Spleen (tissue), 11 donors: ENCODE results near the gene TAF3. TPM values are rescaled to one million over a fixed set of nuclear protein-coding genes. Genes with fewer than 3 reads are reported as not detected.

ENCODE experiments used
- DNase-seq: peaks from one replicate; pipeline ENCODE4 v3.0.0-alpha.2; 2020
- H3K27ac ChIP-seq, 8 donors: fragments of 200-600 bp; sonication (generic) in 7 of 8; 1 replicate in 4 of 8; 2 replicates in 4 of 8; pipeline versions ENCODE4 v1.5.0 to v1.8.0; 2016 to 2021; ENCODE audit warnings: inconsistent platforms in 4 of 8, mild to moderate bottlenecking in 4 of 8, moderate library complexity in 1 of 8
- H3K27me3 ChIP-seq, 7 donors: fragments of 200-600 bp; sonication (generic) in 6 of 7; replicated peaks in 1 of 7; 1 replicate in 4 of 7; 2 replicates in 3 of 7; pipeline versions ENCODE4 v1.5.0 to v1.8.0; 2016 to 2021; ENCODE audit warnings: inconsistent platforms in 3 of 7, mild to moderate bottlenecking in 1 of 7
- H3K36me3 ChIP-seq, 6 donors: fragments of 200-600 bp; sonication (generic) in 5 of 6; 1 replicate in 4 of 6; 2 replicates in 2 of 6; pipeline versions ENCODE4 v1.5.0 to v1.8.0; 2016 to 2021; ENCODE audit warnings: inconsistent platforms in 2 of 6
- H3K4me1 ChIP-seq, 6 donors: fragments of 200-600 bp; sonication (generic) in 5 of 6; 1 replicate in 3 of 6; 2 replicates in 3 of 6; pipeline versions ENCODE4 v1.5.0 to v1.8.0; 2016 to 2021; ENCODE audit warnings: inconsistent platforms in 3 of 6
- H3K4me3 ChIP-seq, 8 donors: fragments of 200-600 bp; sonication (generic) in 7 of 8; 1 replicate in 4 of 8; 2 replicates in 4 of 8; pipeline versions ENCODE4 v1.5.0 to v1.8.0; 2016 to 2021; ENCODE audit warnings: inconsistent platforms in 4 of 8, mild to moderate bottlenecking in 4 of 8, moderate library complexity in 2 of 8
- H3K9me3 ChIP-seq, 8 donors: fragments of 200-600 bp; sonication (generic) in 7 of 8; 1 replicate in 4 of 8; 2 replicates in 4 of 8; pipeline versions ENCODE4 v1.5.0 to v1.8.0; 2016 to 2021; ENCODE audit warnings: inconsistent platforms in 4 of 8
- CTCF ChIP-seq, 11 experiments: fragments of 200-600 bp in 7 of 11; fragments of 450-650 bp in 4 of 11; sonication (generic) in 4 of 11; IDR thresholded peaks in 8 of 11; conservative IDR thresholded peaks in 3 of 11; 1 replicate in 7 of 11; 2 replicates in 4 of 11; pipeline versions ENCODE4 v1.4.0 to v1.8.0; 2016 to 2021; ENCODE audit warnings: antibody characterized with exemption in 11 of 11, inconsistent platforms in 4 of 11, mild to moderate bottlenecking in 1 of 11
- POLR2A ChIP-seq, 3 donors: fragments of 450-650 bp; IDR thresholded peaks; one replicate each; pipeline ENCODE4 v1.5.1; 2017; ENCODE audit warnings: antibody characterized with exemption in 3 of 3, mild to moderate bottlenecking in 1 of 3
- POLR2AphosphoS5 ChIP-seq, 3 donors: sonication (generic); formaldehyde crosslinking; IDR thresholded peaks; one replicate each; pipeline ENCODE4 v1.5.1; 2017; ENCODE audit warnings: antibody characterized with exemption in 3 of 3
- WGBS, 5 donors: extraction: QIAGEN DNeasy Blood & Tissue Kit in 3 of 5; methylation state at CpG; one replicate each; pipeline versions ENCODE4 v1.1.5 to v1.1.7; 2013 to 2018; 5-methylcytosine and 5-hydroxymethylcytosine counted together
- intact Hi-C: fragments of 100-400 bp; cut with DNase I; formaldehyde crosslinking; loops from one replicate; pipeline ENCODE4 v1.15.0; 2023; ENCODE audit warnings: low total_unique reads
- polyA plus RNA-seq, 3 donors: library from polyadenylated mRNA; stranded (reverse); fragments of 200-250 nt; gene quantifications; one replicate each; pipeline ENCODE4 v1.2.1, GENCODE V29; 2013
- total RNA-seq, 7 donors: library from RNA; depleted of rRNA in 3 of 7; stranded (reverse); fragments of >200 nt in 3 of 7; fragmentation: NEBNext Ultra II Directional in 4 of 7; extraction: Animal tissue kit (Norgen Biotek cat#: 25700) in 4 of 7; gene quantifications; one replicate each; pipeline versions ENCODE4 v1.1.0 to v1.2.1, GENCODE V29; 2016 to 2021
- donor health status: healthy with polysubstance abuse.
- donor health status: DM: no; HTN: no; CAD: no; lungs with moderate emphysema.
- donor health status: DM: no; HTN: no; CAD: no.
- donor health status: Bipolar disorder and iron deficiency.
- donor health status: healthy.
- donor health status: DM: no; HTN: no; CAD: no.
- donor health status: DM: yes; HTN: yes; CAD: no.

TAF3 gene
- total and polyA plus RNA-seq, 10 donors = 2.7 to 13.0 (median 9.8) TPM

GRCh38 chr10:7813481-7813880 lies 4.8 kb upstream of the TAF3 start:
- H3K4me3 ChIP-seq = no peak overlapping the region
- no peaks in the 10 kb centered on the region for H3K9me3 ChIP-seq
- H3K4me1 ChIP-seq = peaks cover 0 to 8% (median 8%) of the 10 kb centered on the region in 6 donors
- no peak overlapping the region for H3K27ac ChIP-seq
- H3K36me3 ChIP-seq = peaks cover 0 to 10% (median 3%) of the 10 kb centered on the region in 6 donors
- intact Hi-C loops = no loop called here
- H3K27me3 ChIP-seq = no peaks in the 10 kb centered on the region
- no peak for TF ChIP-seq POLR2AphosphoS5 (IDR thresholded peaks at IDR 0.05)
- TF ChIP-seq CTCF (IDR thresholded peaks at IDR 0.05 in 8 of 11, conservative IDR thresholded peaks at IDR 0.05 in 3 of 11) = no peak
- TF ChIP-seq POLR2A (IDR thresholded peaks at IDR 0.05) = no peak
- WGBS, 5 donors = 69 to 93% (median 75%) methylated on average over 3 of the region's 3 CpGs
- DNase-seq = no peak

GRCh38 chr10:7817576-7817975 lies 729 bp upstream of the TAF3 start:
- WGBS, 5 donors = 21 to 31% (median 24%) methylated on average over 12 of the region's 12 CpGs
- Histone ChIP-seq H3K9me3 (no peaks in the 10 kb centered on the region), H3K36me3 (peaks cover 0 to 16% (median 0%) of the 10 kb centered on the region in 6 donors), H3K4me1 (peaks cover 16 to 39% (median 29%) of the 10 kb centered on the region in 6 donors), H3K4me3 (peak overlapping the region; percentile 87 to 100 (median 99)), H3K27me3 (no peaks in the 10 kb centered on the region), H3K27ac (peak overlapping the region in 4 of 8 donors; percentile 71 to 87 (median 80))
- intact Hi-C loops = no loop called here
- peak; percentile 83 for DNase-seq
- TF ChIP-seq CTCF (IDR thresholded peaks at IDR 0.05 in 8 of 11, conservative IDR thresholded peaks at IDR 0.05 in 3 of 11) = no peak
- no peak for TF ChIP-seq POLR2AphosphoS5 (IDR thresholded peaks at IDR 0.05)
- no peak for TF ChIP-seq POLR2A (IDR thresholded peaks at IDR 0.05)

- no peaks in the 10 kb centered on the region for H3K9me3 ChIP-seq
- DNase-seq = no peak
- TF ChIP-seq POLR2AphosphoS5 (IDR thresholded peaks at IDR 0.05) (no peak), CTCF (IDR thresholded peaks at IDR 0.05 in 8 of 11, conservative IDR thresholded peaks at IDR 0.05 in 3 of 11) (no peak), POLR2A (IDR thresholded peaks at IDR 0.05) (no peak)
- H3K4me1 ChIP-seq = peaks cover 16 to 39% (median 29%) of the 10 kb centered on the region in 6 donors
- H3K4me3 ChIP-seq = peak overlapping the region; percentile 87 to 100 (median 99)
- WGBS, 5 donors = 0 to 1% (median 1%) methylated on average over 10 of the region's 10 CpGs
- H3K27ac ChIP-seq = peak overlapping the region in 7 of 8 donors; percentile 71 to 87 (median 79)
- H3K36me3 ChIP-seq = peaks cover 0 to 20% (median 0%) of the 10 kb centered on the region in 6 donors
- H3K27me3 ChIP-seq = no peaks in the 10 kb centered on the region
- intact Hi-C loops = no loop called here
Measured at GRCh38 chr10:7817984-7818294, 366 bp upstream of the TAF3 start.

- intact Hi-C loops = no loop called here
- Histone ChIP-seq H3K27me3 (no peaks in the 10 kb centered on the region), H3K36me3 (peaks cover 0 to 30% (median under 1%) of the 10 kb centered on the region in 6 donors), H3K4me1 (peaks cover 16 to 39% (median 29%) of the 10 kb centered on the region in 6 donors), H3K4me3 (peak overlapping the region; percentile 87 to 100 (median 99)), H3K27ac (peak overlapping the region in 6 of 8 donors; percentile 71 to 87 (median 79)), H3K9me3 (no peaks in the 10 kb centered on the region)
- TF ChIP-seq CTCF (IDR thresholded peaks at IDR 0.05 in 8 of 11, conservative IDR thresholded peaks at IDR 0.05 in 3 of 11) (no peak), POLR2A (IDR thresholded peaks at IDR 0.05) (no peak), POLR2AphosphoS5 (IDR thresholded peaks at IDR 0.05) (no peak)
- 0 to 1% (median 0%) methylated on average over 17 of the region's 17 CpGs for WGBS, 5 donors
- no peak for DNase-seq
Measured at GRCh38 chr10:7819121-7819460, 786 bp downstream of the TAF3 start.
